Measurements from ENCODE around the gene BARX1. TPM values are rescaled to one million over a fixed set of nuclear protein-coding genes. Genes with fewer than 3 reads are reported as not detected.
"Not testable (repeated sequence)": the region's sequence is repeated elsewhere in the genome, so short reads cannot be mapped to it uniquely, and the experiment has no call there.

The BARX1 gene
- total and polyA plus RNA-seq, 2 donors, result 0.14 to 0.55 TPM

DNA sequence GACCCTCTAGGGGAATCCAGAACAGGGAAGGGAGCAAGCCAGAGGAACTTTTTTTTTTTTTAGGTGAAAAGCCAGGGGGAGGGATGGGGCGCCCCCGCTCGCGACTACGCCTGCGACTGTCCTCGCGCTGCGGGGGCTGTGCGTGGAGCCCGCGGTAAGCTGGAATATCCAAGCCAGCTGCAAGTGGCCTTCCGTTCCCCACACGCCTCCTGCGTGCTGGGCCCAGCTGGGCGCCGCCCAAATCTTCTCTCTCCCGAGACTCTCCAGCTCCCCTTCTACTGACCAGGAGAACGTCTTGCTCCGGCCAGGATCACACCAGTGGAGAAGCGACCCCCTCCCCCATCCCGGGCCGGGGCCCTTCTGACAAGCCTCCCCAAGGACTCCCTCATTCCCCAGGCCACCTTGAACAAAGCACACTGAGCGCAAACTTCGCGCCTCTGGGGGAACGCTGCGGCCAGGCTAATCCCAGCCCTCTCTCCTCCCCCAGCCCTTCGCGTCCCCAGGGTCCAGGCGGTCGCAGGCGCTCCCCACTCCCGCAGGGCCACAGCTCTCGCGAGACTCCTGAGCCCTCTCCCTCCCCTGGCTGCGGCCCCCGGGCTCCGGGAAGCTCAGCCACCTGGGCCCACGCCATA lies 6.6 kb downstream of the BARX1 start:
- Histone ChIP-seq H3K27me3 (ENCODE audit: control insufficient read depth in 2 of 2, insufficient read depth in 1 of 2, low read length in 1 of 2) (peaks cover 90 to 100% of the 10 kb centered on the region in 2 donors), H3K27ac (ENCODE audit: low read depth in 1 of 2, low read length in 1 of 2) (no peak overlapping the region), H3K36me3 (ENCODE audit: control insufficient read depth in 2 of 2, insufficient read depth in 2 of 2, low read length in 1 of 2) (no peaks in the 10 kb centered on the region), H3K9me3 (ENCODE audit: control insufficient read depth in 2 of 2, insufficient read depth in 1 of 2, low read length in 1 of 2) (no peaks in the 10 kb centered on the region), H3K4me3 (ENCODE audit: low read length in 2 of 2) (no peak overlapping the region), H3K4me1 (ENCODE audit: control insufficient read depth in 2 of 2, insufficient read depth in 2 of 2, low read length in 2 of 2) (peaks cover 0 to 5% of the 10 kb centered on the region in 2 donors)
- 7% methylated on average over 40 of the region's 40 CpGs for WGBS
- DNase-seq (ENCODE audit: low read depth in 6 of 9, low spot score in 9 of 9), result no peak

DNA sequence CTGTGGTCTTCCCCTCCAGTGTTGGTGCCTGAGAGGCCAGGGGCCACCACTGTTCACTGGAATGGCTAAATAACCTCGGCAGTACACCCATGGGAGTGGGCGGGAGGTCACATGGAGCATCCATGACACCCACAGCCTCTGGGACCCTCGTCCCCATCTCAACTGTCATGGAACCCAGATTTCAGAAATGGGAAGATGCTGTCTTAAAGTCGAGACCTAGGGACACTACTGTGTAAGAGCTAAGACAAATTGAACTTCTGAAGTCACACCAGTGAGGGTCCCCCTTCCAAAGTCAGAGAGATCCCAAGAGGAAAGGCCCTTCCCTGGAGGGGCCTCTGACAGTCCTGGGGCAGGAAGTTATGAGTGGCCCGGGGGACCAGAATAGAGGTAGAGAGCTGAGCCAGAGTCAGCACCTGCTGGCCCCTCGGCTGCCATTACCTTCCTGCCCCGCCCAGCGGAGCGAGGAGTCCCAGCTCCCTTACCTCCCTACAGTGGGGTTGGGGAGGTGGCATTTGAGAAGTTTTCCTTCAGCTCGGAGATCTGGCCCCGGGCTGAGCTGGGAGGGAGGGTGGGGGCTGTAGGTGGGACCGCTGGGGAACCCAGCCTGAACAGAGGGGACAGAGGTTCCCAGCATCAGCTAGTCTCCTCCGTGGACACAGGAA lies 7.6 kb downstream of the BARX1 start:
- Histone ChIP-seq H3K9me3 (ENCODE audit: control insufficient read depth in 2 of 2, insufficient read depth in 1 of 2, low read length in 1 of 2) (no peaks in the 10 kb centered on the region), H3K27ac (ENCODE audit: low read depth in 1 of 2, low read length in 1 of 2) (no peak overlapping the region), H3K36me3 (ENCODE audit: control insufficient read depth in 2 of 2, insufficient read depth in 2 of 2, low read length in 1 of 2) (no peaks in the 10 kb centered on the region), H3K4me3 (ENCODE audit: low read length in 2 of 2) (no peak overlapping the region), H3K4me1 (ENCODE audit: control insufficient read depth in 2 of 2, insufficient read depth in 2 of 2, low read length in 2 of 2) (peaks cover 0 to 5% of the 10 kb centered on the region in 2 donors), H3K27me3 (ENCODE audit: control insufficient read depth in 2 of 2, insufficient read depth in 1 of 2, low read length in 1 of 2) (peaks cover 80 to 100% of the 10 kb centered on the region in 2 donors)
- no peak for DNase-seq (ENCODE audit: low read depth in 6 of 9, low spot score in 9 of 9)
- 12% methylated on average over 13 of the region's 13 CpGs for WGBS

DNA sequence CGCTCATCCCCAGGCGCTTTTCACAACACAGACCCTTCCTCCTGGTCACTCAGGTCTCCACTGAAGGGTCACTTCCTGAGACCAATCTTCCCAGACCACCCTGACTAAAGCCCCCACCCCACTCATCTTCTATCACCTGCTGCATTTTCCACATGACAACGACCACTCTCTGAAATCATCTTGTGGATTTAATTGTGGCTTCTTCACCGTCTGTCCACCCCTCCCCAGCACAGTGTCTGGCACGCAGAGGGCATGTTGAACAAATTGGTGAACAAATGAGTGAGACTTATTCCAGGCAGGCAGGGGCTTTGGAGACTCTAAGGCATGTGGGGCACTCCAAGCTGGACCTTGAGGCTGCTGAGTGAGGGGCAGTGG lies 8.8 kb downstream of the BARX1 start:
- Histone ChIP-seq H3K9me3 (ENCODE audit: control insufficient read depth in 2 of 2, insufficient read depth in 1 of 2, low read length in 1 of 2) (no peaks in the 10 kb centered on the region), H3K4me1 (ENCODE audit: control insufficient read depth in 2 of 2, insufficient read depth in 2 of 2, low read length in 2 of 2) (peaks cover 0 to 5% of the 10 kb centered on the region in 2 donors), H3K27ac (ENCODE audit: low read depth in 1 of 2, low read length in 1 of 2) (no peak overlapping the region), H3K36me3 (ENCODE audit: control insufficient read depth in 2 of 2, insufficient read depth in 2 of 2, low read length in 1 of 2) (no peaks in the 10 kb centered on the region), H3K27me3 (ENCODE audit: control insufficient read depth in 2 of 2, insufficient read depth in 1 of 2, low read length in 1 of 2) (peaks cover 68 to 99% of the 10 kb centered on the region in 2 donors), H3K4me3 (ENCODE audit: low read length in 2 of 2) (no peak overlapping the region)
- DNase-seq (ENCODE audit: low read depth in 6 of 9, low spot score in 9 of 9), result no peak
- WGBS, result 9% methylated on average over 5 of the region's 5 CpGs

- WGBS, result 4% methylated on average over 50 of the region's 50 CpGs
- no peaks in the 10 kb centered on the region for H3K9me3 ChIP-seq (ENCODE audit: control insufficient read depth in 2 of 2, insufficient read depth in 1 of 2, low read length in 1 of 2)
- H3K27me3 ChIP-seq (ENCODE audit: control insufficient read depth in 2 of 2, insufficient read depth in 1 of 2, low read length in 1 of 2), result peaks cover 63 to 98% of the 10 kb centered on the region in 2 donors
- no peak overlapping the region for H3K27ac ChIP-seq (ENCODE audit: low read depth in 1 of 2, low read length in 1 of 2)
- no peaks in the 10 kb centered on the region for H3K36me3 ChIP-seq (ENCODE audit: control insufficient read depth in 2 of 2, insufficient read depth in 2 of 2, low read length in 1 of 2)
- no peaks in the 10 kb centered on the region for H3K4me1 ChIP-seq (ENCODE audit: control insufficient read depth in 2 of 2, insufficient read depth in 2 of 2, low read length in 2 of 2)
- no peak for DNase-seq (ENCODE audit: low read depth in 6 of 9, low spot score in 9 of 9)
- H3K4me3 ChIP-seq (ENCODE audit: low read length in 2 of 2), result no peak overlapping the region
Measured at GRCh38 chr9:93945400-93946337, 9.5 kb downstream of the BARX1 start.

GRCh38 chr9:93944011-93944410 lies 11.1 kb downstream of the BARX1 start:
- Histone ChIP-seq H3K27me3 (ENCODE audit: control insufficient read depth in 2 of 2, insufficient read depth in 1 of 2, low read length in 1 of 2) (peaks cover 49 to 90% of the 10 kb centered on the region in 2 donors), H3K4me3 (ENCODE audit: low read length in 2 of 2) (no peak overlapping the region), H3K27ac (ENCODE audit: low read depth in 1 of 2, low read length in 1 of 2) (no peak overlapping the region), H3K36me3 (ENCODE audit: control insufficient read depth in 2 of 2, insufficient read depth in 2 of 2, low read length in 1 of 2) (no peaks in the 10 kb centered on the region), H3K4me1 (ENCODE audit: control insufficient read depth in 2 of 2, insufficient read depth in 2 of 2, low read length in 2 of 2) (no peaks in the 10 kb centered on the region), H3K9me3 (ENCODE audit: control insufficient read depth in 2 of 2, insufficient read depth in 1 of 2, low read length in 1 of 2) (no peaks in the 10 kb centered on the region)
- WGBS, result 73% methylated on average over 4 of the region's 4 CpGs
- no peak for DNase-seq (ENCODE audit: low read depth in 6 of 9, low spot score in 9 of 9)

GRCh38 chr9:93942161-93942560 lies 13.0 kb downstream of the BARX1 start:
- no peaks in the 10 kb centered on the region for H3K36me3 ChIP-seq (ENCODE audit: control insufficient read depth in 2 of 2, insufficient read depth in 2 of 2, low read length in 1 of 2)
- H3K4me3 ChIP-seq (ENCODE audit: low read length in 2 of 2), result no peak overlapping the region
- no peak for DNase-seq (ENCODE audit: low read depth in 6 of 9, low spot score in 9 of 9)
- WGBS, result 64% methylated on average over 7 of the region's 7 CpGs
- no peak overlapping the region for H3K27ac ChIP-seq (ENCODE audit: low read depth in 1 of 2, low read length in 1 of 2)
- no peaks in the 10 kb centered on the region for H3K9me3 ChIP-seq (ENCODE audit: control insufficient read depth in 2 of 2, insufficient read depth in 1 of 2, low read length in 1 of 2)
- H3K27me3 ChIP-seq (ENCODE audit: control insufficient read depth in 2 of 2, insufficient read depth in 1 of 2, low read length in 1 of 2), result peaks cover 30 to 74% of the 10 kb centered on the region in 2 donors
- no peaks in the 10 kb centered on the region for H3K4me1 ChIP-seq (ENCODE audit: control insufficient read depth in 2 of 2, insufficient read depth in 2 of 2, low read length in 2 of 2)

GRCh38 chr9:93941493-93941892 lies 13.7 kb downstream of the BARX1 start:
- WGBS, result 73% methylated on average over 2 of the region's 2 CpGs
- no peak overlapping the region for H3K27ac ChIP-seq (ENCODE audit: low read depth in 1 of 2, low read length in 1 of 2)

DNA sequence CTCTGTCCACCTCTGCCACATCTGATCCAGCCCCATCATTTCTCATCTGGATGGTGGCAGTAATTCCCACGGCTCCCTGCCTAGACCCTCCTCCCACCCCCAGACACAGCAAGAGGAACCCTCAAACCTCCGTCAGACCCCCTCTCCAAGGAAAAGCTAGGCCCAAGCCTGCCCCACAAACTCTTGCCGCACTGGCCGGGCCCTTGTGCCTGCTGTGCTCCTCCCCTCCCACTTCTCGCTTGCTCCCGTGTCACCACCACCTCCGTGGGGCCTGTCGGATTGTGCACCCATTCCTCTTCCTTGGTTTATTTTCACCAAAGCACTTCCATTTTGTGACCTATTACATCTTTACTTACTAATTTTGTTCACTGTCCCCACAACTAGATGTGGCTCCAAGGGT lies 14.2 kb downstream of the BARX1 start:
- no peaks in the 10 kb centered on the region for H3K9me3 ChIP-seq (ENCODE audit: control insufficient read depth in 2 of 2, insufficient read depth in 1 of 2, low read length in 1 of 2)
- no peaks in the 10 kb centered on the region for H3K36me3 ChIP-seq (ENCODE audit: control insufficient read depth in 2 of 2, insufficient read depth in 2 of 2, low read length in 1 of 2)
- no peaks in the 10 kb centered on the region for H3K4me1 ChIP-seq (ENCODE audit: control insufficient read depth in 2 of 2, insufficient read depth in 2 of 2, low read length in 2 of 2)
- H3K4me3 ChIP-seq (ENCODE audit: low read length in 2 of 2), result no peak overlapping the region
- H3K27ac ChIP-seq (ENCODE audit: low read depth in 1 of 2, low read length in 1 of 2), result no peak overlapping the region
- DNase-seq (ENCODE audit: low read depth in 6 of 9, low spot score in 9 of 9), result no peak
- 92% methylated on average over 8 of the region's 8 CpGs for WGBS
- peaks cover 21 to 64% of the 10 kb centered on the region in 2 donors for H3K27me3 ChIP-seq (ENCODE audit: control insufficient read depth in 2 of 2, insufficient read depth in 1 of 2, low read length in 1 of 2)

More at GRCh38 chr9:93941493-93941892, 13.7 kb downstream of the BARX1 start:
- H3K27me3 ChIP-seq (ENCODE audit: control insufficient read depth in 2 of 2, insufficient read depth in 1 of 2, low read length in 1 of 2), result peaks cover 26 to 70% of the 10 kb centered on the region in 2 donors
- no peaks in the 10 kb centered on the region for H3K36me3 ChIP-seq (ENCODE audit: control insufficient read depth in 2 of 2, insufficient read depth in 2 of 2, low read length in 1 of 2)
- H3K4me1 ChIP-seq (ENCODE audit: control insufficient read depth in 2 of 2, insufficient read depth in 2 of 2, low read length in 2 of 2), result no peaks in the 10 kb centered on the region
- no peak overlapping the region for H3K4me3 ChIP-seq (ENCODE audit: low read length in 2 of 2)
- no peak for DNase-seq (ENCODE audit: low read depth in 6 of 9, low spot score in 9 of 9)
- no peaks in the 10 kb centered on the region for H3K9me3 ChIP-seq (ENCODE audit: control insufficient read depth in 2 of 2, insufficient read depth in 1 of 2, low read length in 1 of 2)

DNA sequence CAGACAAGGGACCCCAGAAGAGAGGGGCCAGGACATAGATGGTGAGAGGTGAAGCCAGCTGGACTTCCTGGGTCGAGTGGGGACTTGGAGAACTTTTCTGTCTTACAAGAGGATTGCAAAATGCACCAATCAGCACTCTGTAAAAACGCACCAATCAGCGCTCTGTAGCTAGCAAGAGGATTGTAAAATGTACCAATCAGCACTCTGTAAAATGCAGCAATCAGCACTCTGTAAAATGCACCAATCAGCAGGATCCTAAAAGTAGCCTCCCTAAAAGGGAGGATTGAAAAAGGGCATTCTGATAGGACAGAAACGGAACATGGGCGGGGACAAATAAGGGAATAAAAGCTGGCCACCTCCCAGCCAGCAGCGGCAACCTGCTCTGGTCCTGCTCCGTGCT lies 15.6 kb downstream of the BARX1 start:
- not testable (repeated sequence) for H3K4me1 ChIP-seq (ENCODE audit: control insufficient read depth in 2 of 2, insufficient read depth in 2 of 2, low read length in 2 of 2); H3K36me3 ChIP-seq (ENCODE audit: control insufficient read depth in 2 of 2, insufficient read depth in 2 of 2, low read length in 1 of 2); DNase-seq (ENCODE audit: low read depth in 6 of 9, low spot score in 9 of 9); H3K4me3 ChIP-seq (ENCODE audit: low read length in 2 of 2); H3K9me3 ChIP-seq (ENCODE audit: control insufficient read depth in 2 of 2, insufficient read depth in 1 of 2, low read length in 1 of 2); H3K27ac ChIP-seq (ENCODE audit: low read depth in 1 of 2, low read length in 1 of 2)
- 89% methylated on average over 7 of the region's 7 CpGs for WGBS
- peaks cover 7 to 53% of the 10 kb centered on the region in 2 donors for H3K27me3 ChIP-seq (ENCODE audit: control insufficient read depth in 2 of 2, insufficient read depth in 1 of 2, low read length in 1 of 2)

Measured in thymus (tissue), 11 donors.